Neural crest cell (in vitro differentiated cells): ENCODE results near the gene GTF2F2. TPM values are rescaled to one million over a fixed set of nuclear protein-coding genes. Genes with fewer than 3 reads are reported as not detected.
A peak's percentile ranks its signal among the peaks of the same experiment; 100 is the strongest.

Experiments used
- DNase-seq: peaks from one replicate; pipeline ENCODE4 v3.0.0; 2021; ENCODE audit warnings: low read depth, mixed read lengths, low spot score
- H3K27ac Mint-ChIP-seq: one replicate; pipeline ENCODE4 v1.8.0; 2021; ENCODE audit warnings: mild to moderate bottlenecking, mixed read lengths; ENCODE audit not compliant: unreplicated experiment
- H3K27me3 Mint-ChIP-seq: 2 replicates; pipeline ENCODE4 v1.8.0; 2021; ENCODE audit warnings: low read depth, mild to moderate bottlenecking, mixed read lengths
- H3K36me3 Mint-ChIP-seq: 2 replicates; pipeline ENCODE4 v1.8.0; 2021; ENCODE audit warnings: low read depth, mild to moderate bottlenecking, mixed read lengths
- H3K4me1 Mint-ChIP-seq: 2 replicates; pipeline ENCODE4 v1.8.0; 2021; ENCODE audit warnings: mixed read lengths
- H3K4me3 Mint-ChIP-seq: one replicate; pipeline ENCODE4 v1.8.0; 2021; ENCODE audit warnings: mild to moderate bottlenecking, mixed read lengths
- H3K9me3 Mint-ChIP-seq: 2 replicates; pipeline ENCODE4 v1.8.0; 2021; ENCODE audit warnings: mixed read lengths
- total RNA-seq: library from RNA; stranded (reverse); gene quantifications from 2 replicates; pipeline ENCODE4 v1.2.1, GENCODE V29; 2021
- TF ChIP-seq, protein P1 (sequence below): fragments of 200-600 bp; sonication (generic); conservative IDR thresholded peaks from 2 replicates; pipeline ENCODE4 v1.5.0; 2021; ENCODE audit warnings: antibody characterized with exemption, mild to moderate bottlenecking

Gene GTF2F2
- total RNA-seq, 1 donor from 2014 or later = 25.1 TPM

DNA sequence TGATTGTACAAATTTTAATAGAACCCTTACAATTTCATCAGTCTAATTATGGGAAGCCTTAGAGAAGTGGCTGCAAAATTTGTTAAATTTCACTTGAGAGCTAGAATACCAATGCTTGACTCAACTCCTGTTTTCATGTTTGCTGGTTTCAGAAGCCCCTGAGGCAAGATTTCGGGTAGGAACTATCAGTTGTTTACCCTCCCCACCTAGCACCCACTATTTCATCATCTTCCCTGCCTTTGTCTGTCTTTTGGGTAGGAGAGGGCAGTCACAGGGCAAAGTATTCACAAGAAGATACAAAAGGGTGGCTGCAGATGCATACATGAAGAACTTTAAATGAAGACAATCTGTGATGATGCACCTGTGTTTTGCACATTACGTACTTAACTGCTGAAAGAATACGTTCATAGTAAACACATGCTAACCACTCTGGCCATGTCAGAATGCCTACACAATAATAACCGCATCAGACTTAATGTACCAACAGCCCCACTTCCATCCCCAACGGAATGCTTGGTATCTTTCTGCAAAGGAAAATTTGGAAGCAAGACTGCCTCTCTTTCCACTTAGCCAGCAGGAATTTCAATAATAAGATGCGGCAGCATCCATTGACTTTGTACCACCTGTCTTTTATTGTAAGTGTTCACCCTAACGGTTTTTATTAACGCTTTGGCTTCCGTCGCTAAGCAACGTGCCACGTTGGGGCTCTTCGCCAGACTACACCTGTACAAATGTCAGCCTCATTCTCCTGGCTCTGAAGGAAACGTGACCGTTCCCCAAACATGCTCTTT is 190.2 kb downstream of the GTF2F2 start:
- H3K4me3 Mint-ChIP-seq = peak overlapping the region; percentile 87
- H3K27me3 Mint-ChIP-seq = peaks cover 8% of the 10 kb centered on the region
- H3K4me1 Mint-ChIP-seq = peaks cover 23% of the 10 kb centered on the region
- TF ChIP-seq, protein P1, sequence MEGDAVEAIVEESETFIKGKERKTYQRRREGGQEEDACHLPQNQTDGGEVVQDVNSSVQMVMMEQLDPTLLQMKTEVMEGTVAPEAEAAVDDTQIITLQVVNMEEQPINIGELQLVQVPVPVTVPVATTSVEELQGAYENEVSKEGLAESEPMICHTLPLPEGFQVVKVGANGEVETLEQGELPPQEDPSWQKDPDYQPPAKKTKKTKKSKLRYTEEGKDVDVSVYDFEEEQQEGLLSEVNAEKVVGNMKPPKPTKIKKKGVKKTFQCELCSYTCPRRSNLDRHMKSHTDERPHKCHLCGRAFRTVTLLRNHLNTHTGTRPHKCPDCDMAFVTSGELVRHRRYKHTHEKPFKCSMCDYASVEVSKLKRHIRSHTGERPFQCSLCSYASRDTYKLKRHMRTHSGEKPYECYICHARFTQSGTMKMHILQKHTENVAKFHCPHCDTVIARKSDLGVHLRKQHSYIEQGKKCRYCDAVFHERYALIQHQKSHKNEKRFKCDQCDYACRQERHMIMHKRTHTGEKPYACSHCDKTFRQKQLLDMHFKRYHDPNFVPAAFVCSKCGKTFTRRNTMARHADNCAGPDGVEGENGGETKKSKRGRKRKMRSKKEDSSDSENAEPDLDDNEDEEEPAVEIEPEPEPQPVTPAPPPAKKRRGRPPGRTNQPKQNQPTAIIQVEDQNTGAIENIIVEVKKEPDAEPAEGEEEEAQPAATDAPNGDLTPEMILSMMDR = no peak
- H3K9me3 Mint-ChIP-seq = no peaks in the 10 kb centered on the region
- no peaks in the 10 kb centered on the region for H3K36me3 Mint-ChIP-seq
- DNase-seq = no peak
- no peak overlapping the region for H3K27ac Mint-ChIP-seq

DNA sequence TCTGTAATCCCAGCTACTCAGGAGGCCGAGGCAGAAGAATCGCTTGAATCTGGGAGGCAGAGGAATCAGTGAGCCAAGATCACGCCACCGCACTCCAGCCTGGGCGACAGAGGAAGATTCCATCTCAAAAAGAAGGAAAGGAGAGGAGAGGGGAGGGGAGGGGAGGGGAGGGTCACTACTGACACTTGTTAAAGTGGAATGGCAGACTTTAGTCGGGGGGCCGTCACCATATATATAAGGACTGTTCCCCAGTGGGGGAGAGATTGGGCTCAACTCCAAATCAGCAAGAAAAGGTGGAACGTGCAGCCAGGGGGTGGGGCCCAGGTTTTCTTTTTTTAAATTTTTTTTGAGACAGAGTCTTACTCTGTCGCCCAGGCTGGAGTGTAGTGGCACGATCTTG is 194.5 kb downstream of the GTF2F2 start:
- peaks cover 17% of the 10 kb centered on the region for H3K4me1 Mint-ChIP-seq
- no peaks in the 10 kb centered on the region for H3K9me3 Mint-ChIP-seq
- TF ChIP-seq, protein P1 = no peak
- H3K4me3 Mint-ChIP-seq = no peak overlapping the region
- no peaks in the 10 kb centered on the region for H3K36me3 Mint-ChIP-seq
- H3K27ac Mint-ChIP-seq = no peak overlapping the region
- no peak for DNase-seq
- peaks cover 3% of the 10 kb centered on the region for H3K27me3 Mint-ChIP-seq

DNA sequence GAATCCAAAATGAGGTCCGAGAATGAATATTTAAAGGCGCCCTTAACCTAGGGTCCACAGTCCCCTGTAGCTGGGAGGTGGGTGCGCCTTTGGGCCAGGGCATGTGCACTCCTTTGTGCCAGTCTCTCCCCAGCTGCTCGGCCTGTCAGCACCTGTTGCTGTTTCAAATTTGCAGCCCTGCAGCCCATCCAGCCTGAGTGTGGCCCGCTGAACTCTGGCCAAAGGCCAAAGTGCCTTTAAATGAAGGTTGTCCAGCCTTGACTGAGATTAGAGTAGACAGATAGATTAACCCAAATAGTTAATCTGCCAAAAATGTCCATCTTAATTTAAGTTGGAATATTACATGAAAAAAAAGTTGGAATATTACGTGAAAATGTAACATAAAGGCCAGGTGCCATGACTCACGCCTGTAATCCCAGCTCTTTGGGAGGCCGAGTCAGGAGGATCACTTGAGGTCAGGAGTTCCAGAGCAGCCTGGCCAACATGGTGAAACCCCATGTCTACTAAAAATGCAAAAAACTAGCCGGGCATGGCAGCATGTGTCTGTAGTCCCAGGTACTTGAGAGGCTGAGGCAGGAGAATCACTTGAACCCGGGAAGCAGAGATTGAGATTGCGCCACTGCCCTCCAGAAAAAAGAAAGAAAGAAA is 195.3 kb downstream of the GTF2F2 start:
- TF ChIP-seq, protein P1 = no peak
- Mint-ChIP-seq H3K9me3 (no peaks in the 10 kb centered on the region), H3K4me1 (peaks cover 13% of the 10 kb centered on the region), H3K27me3 (peaks cover 3% of the 10 kb centered on the region), H3K36me3 (no peaks in the 10 kb centered on the region), H3K27ac (no peak overlapping the region), H3K4me3 (no peak overlapping the region)
- DNase-seq = no peak

DNA sequence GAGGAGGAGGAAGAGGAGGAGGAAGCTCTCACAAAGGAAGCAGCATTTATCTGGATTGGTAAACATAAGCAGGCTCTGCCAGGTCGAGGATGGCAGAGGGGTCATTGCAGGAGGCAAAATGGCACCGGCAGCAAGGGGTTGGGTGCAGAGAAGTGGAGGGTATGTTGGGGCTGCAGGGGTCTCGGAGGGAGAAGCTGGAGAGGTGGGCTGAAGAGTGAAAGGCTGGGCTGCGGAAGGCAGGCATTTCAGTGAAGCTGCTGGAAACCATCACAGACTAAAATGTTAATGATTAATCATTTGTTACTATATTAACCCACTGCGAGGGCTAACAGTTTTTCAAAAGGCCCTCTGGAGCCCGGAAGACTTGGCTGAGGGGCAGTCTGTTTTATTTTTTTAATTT is 196.0 kb downstream of the GTF2F2 start:
- Mint-ChIP-seq H3K4me1 (peaks cover 6% of the 10 kb centered on the region), H3K27ac (no peak overlapping the region), H3K36me3 (no peaks in the 10 kb centered on the region), H3K4me3 (no peak overlapping the region), H3K9me3 (no peaks in the 10 kb centered on the region), H3K27me3 (no peaks in the 10 kb centered on the region)
- TF ChIP-seq, protein P1 = no peak
- no peak for DNase-seq

DNA sequence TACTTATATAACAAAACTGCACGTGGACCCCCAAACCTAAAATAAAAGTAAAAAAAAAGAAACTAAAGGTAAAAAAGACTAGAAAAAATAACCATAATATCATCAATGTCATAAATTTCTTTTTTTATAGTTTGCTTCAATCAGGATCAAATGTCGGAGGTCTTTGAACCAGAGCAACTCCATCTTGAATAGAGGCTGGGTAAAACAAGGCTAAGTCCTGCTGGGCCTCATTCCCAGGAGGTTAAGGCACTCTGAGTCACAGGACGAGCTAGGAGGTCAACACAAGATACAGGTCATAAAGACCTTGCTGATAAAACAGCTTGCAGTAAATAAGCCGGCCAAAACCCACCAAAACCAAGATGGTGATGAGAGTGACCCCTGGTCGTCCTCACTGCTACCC is 196.7 kb downstream of the GTF2F2 start:
- no peak overlapping the region for H3K27ac Mint-ChIP-seq
- no peaks in the 10 kb centered on the region for H3K27me3 Mint-ChIP-seq
- no peaks in the 10 kb centered on the region for H3K9me3 Mint-ChIP-seq
- no peaks in the 10 kb centered on the region for H3K36me3 Mint-ChIP-seq
- no peak for DNase-seq
- no peak overlapping the region for H3K4me3 Mint-ChIP-seq
- TF ChIP-seq, protein P1 = no peak
- H3K4me1 Mint-ChIP-seq = peaks cover under 1% of the 10 kb centered on the region
